Fibroblast of mammary gland (primary cell): Measurements from ENCODE around the gene DPP4.

Experiments
- DNase-seq: peaks from one replicate; pipeline ENCODE4 v3.0.0-alpha.2; 2010; ENCODE audit warnings: low read depth
- H3K4me3 ChIP-seq: 2 replicates; pipeline ENCODE4 v1.5.1; 2011; ENCODE audit warnings: low read depth, mild to moderate bottlenecking, low read length, moderate library complexity; ENCODE audit not compliant: control insufficient read depth
- CTCF ChIP-seq: conservative IDR thresholded peaks from 2 replicates; pipeline ENCODE4 v1.5.1; 2011; ENCODE audit warnings: low read depth, low read length, inconsistent platforms; ENCODE audit not compliant: control insufficient read depth, insufficient read depth

Gene DPP4

GRCh38 chr2:161988589-161988988 lies 85.4 kb downstream of the DPP4 start:
- TF ChIP-seq CTCF: peak; percentile 30
- no peak for DNase-seq
- no peak overlapping the region for H3K4me3 ChIP-seq

- no peak for DNase-seq
- H3K4me3 ChIP-seq: no peak overlapping the region
- no peak for TF ChIP-seq CTCF
Observed at GRCh38 chr2:161987311-161987710, 86.7 kb downstream of the DPP4 start.

- H3K4me3 ChIP-seq: no peak overlapping the region
- DNase-seq: peak; percentile 59
- TF ChIP-seq CTCF: no peak
Observed at GRCh38 chr2:161983866-161984265, 90.1 kb downstream of the DPP4 start.

GRCh38 chr2:161983331-161983651 lies 90.7 kb downstream of the DPP4 start:
- H3K4me3 ChIP-seq: no peak overlapping the region
- DNase-seq: no peak
- TF ChIP-seq CTCF: no peak

- TF ChIP-seq CTCF: no peak
- H3K4me3 ChIP-seq: no peak overlapping the region
- no peak for DNase-seq
Observed at GRCh38 chr2:161982548-161983330, 91.3 kb downstream of the DPP4 start.

GRCh38 chr2:161981679-161982250 lies 92.2 kb downstream of the DPP4 start:
- no peak overlapping the region for H3K4me3 ChIP-seq
- DNase-seq: no peak
- no peak for TF ChIP-seq CTCF
